ENCODE data around the gene ANG. TPM values are rescaled to one million over a fixed set of nuclear protein-coding genes. Genes with fewer than 3 reads are reported as not detected.

The ANG gene
- total RNA-seq, 1 donor from 2014 or later, result 4.2 TPM

- no peaks in the 10 kb centered on the region for H3K36me3 ChIP-seq
- peak overlapping the region; percentile 89 to 94 for H3K4me3 ChIP-seq
- peak in 1 of 2 donors; percentile 40 for DNase-seq (ENCODE audit: low spot score in 2 of 2)
- intact Hi-C loops (cut with DNase I), result loop anchor here (5.0 kb wide), 2 partner anchors 422 to 702 kb away; partner anchors contain the start of genes SUPT16H and TMEM253
- H3K4me1 ChIP-seq, result peaks cover 10 to 16% of the 10 kb centered on the region in 2 donors
- no peaks in the 10 kb centered on the region for H3K9me3 ChIP-seq
- TF ChIP-seq, protein P1, sequence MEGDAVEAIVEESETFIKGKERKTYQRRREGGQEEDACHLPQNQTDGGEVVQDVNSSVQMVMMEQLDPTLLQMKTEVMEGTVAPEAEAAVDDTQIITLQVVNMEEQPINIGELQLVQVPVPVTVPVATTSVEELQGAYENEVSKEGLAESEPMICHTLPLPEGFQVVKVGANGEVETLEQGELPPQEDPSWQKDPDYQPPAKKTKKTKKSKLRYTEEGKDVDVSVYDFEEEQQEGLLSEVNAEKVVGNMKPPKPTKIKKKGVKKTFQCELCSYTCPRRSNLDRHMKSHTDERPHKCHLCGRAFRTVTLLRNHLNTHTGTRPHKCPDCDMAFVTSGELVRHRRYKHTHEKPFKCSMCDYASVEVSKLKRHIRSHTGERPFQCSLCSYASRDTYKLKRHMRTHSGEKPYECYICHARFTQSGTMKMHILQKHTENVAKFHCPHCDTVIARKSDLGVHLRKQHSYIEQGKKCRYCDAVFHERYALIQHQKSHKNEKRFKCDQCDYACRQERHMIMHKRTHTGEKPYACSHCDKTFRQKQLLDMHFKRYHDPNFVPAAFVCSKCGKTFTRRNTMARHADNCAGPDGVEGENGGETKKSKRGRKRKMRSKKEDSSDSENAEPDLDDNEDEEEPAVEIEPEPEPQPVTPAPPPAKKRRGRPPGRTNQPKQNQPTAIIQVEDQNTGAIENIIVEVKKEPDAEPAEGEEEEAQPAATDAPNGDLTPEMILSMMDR (IDR thresholded peaks at IDR 0.05), result no peak
- no peaks in the 10 kb centered on the region for H3K27me3 ChIP-seq
- H3K27ac ChIP-seq, result peak overlapping the region; percentile 100
Observed at GRCh38 chr14:20680363-20680762, 8.2 kb upstream of the ANG start.

- Histone ChIP-seq H3K27me3 (no peaks in the 10 kb centered on the region), H3K9me3 (no peaks in the 10 kb centered on the region), H3K4me3 (peak overlapping the region; percentile 89 to 94), H3K36me3 (no peaks in the 10 kb centered on the region), H3K27ac (peak overlapping the region; percentile 100), H3K4me1 (peaks cover 10 to 21% of the 10 kb centered on the region in 2 donors)
- TF ChIP-seq, protein P1 (IDR thresholded peaks at IDR 0.05), result no peak
- intact Hi-C loops (cut with DNase I), result loop anchor here (5.0 kb wide), 2 partner anchors 421 to 701 kb away; partner anchors contain the start of genes SUPT16H and TMEM253
- DNase-seq (ENCODE audit: low spot score in 2 of 2), result no peak
Observed at GRCh38 chr14:20680843-20681347, 7.7 kb upstream of the ANG start.

- peak overlapping the region; percentile 100 for H3K27ac ChIP-seq
- H3K4me1 ChIP-seq, result peaks cover 13 to 27% of the 10 kb centered on the region in 2 donors
- H3K36me3 ChIP-seq, result no peaks in the 10 kb centered on the region
- peak; percentile 36 to 94 for DNase-seq (ENCODE audit: low spot score in 2 of 2)
- peak overlapping the region; percentile 89 to 94 for H3K4me3 ChIP-seq
- TF ChIP-seq, protein P1 (IDR thresholded peaks at IDR 0.05), result no peak
- intact Hi-C loops (cut with DNase I), result loop anchor here (1.0 to 5.0 kb wide), 8 partner anchors 49 to 795 kb away; partner anchors contain the start of genes HNRNPC, PARP2, RAB2B and SUPT16H
- no peaks in the 10 kb centered on the region for H3K27me3 ChIP-seq
- no peaks in the 10 kb centered on the region for H3K9me3 ChIP-seq
Observed at GRCh38 chr14:20681348-20682126, 7.0 kb upstream of the ANG start.

GRCh38 chr14:20682127-20682434 is 6.5 kb upstream of the ANG start:
- H3K27me3 ChIP-seq, result no peaks in the 10 kb centered on the region
- H3K36me3 ChIP-seq, result no peaks in the 10 kb centered on the region
- TF ChIP-seq, protein P1 (IDR thresholded peaks at IDR 0.05), result no peak
- H3K4me3 ChIP-seq, result peak overlapping the region; percentile 89 to 94
- no peak for DNase-seq (ENCODE audit: low spot score in 2 of 2)
- H3K27ac ChIP-seq, result peak overlapping the region; percentile 100
- H3K4me1 ChIP-seq, result peaks cover 13 to 32% of the 10 kb centered on the region in 2 donors
- intact Hi-C loops (cut with DNase I), result loop anchor here (1.0 to 5.0 kb wide), 8 partner anchors 49 to 795 kb away; partner anchors contain the start of genes HNRNPC, PARP2, RAB2B and SUPT16H
- no peaks in the 10 kb centered on the region for H3K9me3 ChIP-seq

DNA sequence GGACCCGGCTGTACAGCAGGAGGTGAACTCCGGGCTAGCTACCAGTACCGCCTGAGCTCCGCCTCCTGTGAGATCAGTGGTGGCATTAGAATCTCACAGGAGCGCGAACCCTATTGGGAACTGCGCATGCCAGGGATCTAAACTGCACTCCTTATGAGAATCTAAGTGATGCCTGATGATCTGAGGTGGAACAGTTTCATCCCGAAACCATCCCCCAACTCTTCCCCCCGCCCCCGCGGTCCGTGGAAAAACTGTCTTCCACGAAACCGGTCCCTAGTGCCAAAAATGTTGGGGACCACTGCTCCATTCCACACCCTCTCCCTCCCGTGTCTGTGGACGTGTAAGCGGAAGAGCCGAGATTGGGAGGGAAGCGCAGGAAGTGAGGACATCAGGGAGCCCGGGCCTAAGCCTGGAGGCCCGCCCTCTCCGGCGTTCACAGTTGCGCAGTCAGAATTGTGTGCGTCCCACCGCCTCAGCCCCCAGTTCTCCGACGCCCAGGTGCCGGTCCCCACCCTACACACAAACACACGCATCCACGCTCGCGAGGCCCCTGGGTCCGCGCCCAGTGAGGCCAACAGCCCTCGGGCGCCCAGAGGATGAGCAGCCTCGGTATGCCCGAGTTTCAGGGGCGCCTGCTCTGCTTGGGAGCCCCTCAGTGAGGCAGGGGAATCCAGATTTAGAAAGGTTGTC is 6.0 kb upstream of the ANG start:
- H3K4me1 ChIP-seq, result peaks cover 13 to 35% of the 10 kb centered on the region in 2 donors

More for the DNA sequence above, 6.0 kb upstream of the ANG start:
- intact Hi-C loops (cut with DNase I), result loop anchor here (1.0 to 5.0 kb wide), 8 partner anchors 50 to 794 kb away; partner anchors contain the start of genes HNRNPC, PARP2, RAB2B and SUPT16H
- no peaks in the 10 kb centered on the region for H3K9me3 ChIP-seq
- DNase-seq (ENCODE audit: low spot score in 2 of 2), result peak; percentile 80 to 95
- no peaks in the 10 kb centered on the region for H3K27me3 ChIP-seq
- H3K4me3 ChIP-seq, result peak overlapping the region; percentile 89 to 94
- H3K36me3 ChIP-seq, result no peaks in the 10 kb centered on the region
- TF ChIP-seq, protein P1 (IDR thresholded peaks at IDR 0.05), result peak in 2 of 3 experiments; percentile 9 to 37
- H3K27ac ChIP-seq, result peak overlapping the region; percentile 100
